ENCODE results near the gene R3HDML.

Gene R3HDML

GRCh38 chr20:44355498-44356352 is 18.9 kb downstream of the R3HDML start, which contains the start of gene HNF4A:
HNF4A (plus strand) TSS chr20:44355699; CDS start chr20:44355805, 106 bp downstream.
- no peak for DNase-seq (ENCODE audit: extremely low read depth, low read depth)
- no peak for TF ChIP-seq CTCF (IDR thresholded peaks at IDR 0.05; ENCODE audit: low read depth, low read length)

DNA sequence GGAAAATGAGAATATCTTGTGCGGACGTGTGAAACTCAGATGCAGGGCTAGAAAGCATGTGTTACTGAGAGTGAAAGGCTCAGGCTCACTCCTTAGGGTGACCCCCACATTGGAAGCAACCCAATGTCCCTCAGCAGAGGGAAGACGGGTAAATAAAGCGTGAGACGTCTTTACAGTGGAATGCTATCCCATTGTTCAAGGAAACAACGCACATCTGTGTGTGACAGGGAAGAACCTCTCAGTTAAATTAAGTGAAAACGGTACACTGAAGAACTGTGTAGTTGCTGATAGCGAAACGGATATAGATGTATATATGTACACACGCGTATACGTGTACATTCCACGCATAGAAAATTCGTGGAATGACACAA is 19.5 kb downstream of the R3HDML start:
- TF ChIP-seq CTCF (IDR thresholded peaks at IDR 0.05; ENCODE audit: low read depth, low read length), result no peak
- no peak for DNase-seq (ENCODE audit: extremely low read depth, low read depth)

- no peak for DNase-seq (ENCODE audit: extremely low read depth, low read depth)
- TF ChIP-seq CTCF (IDR thresholded peaks at IDR 0.05; ENCODE audit: low read depth, low read length), result no peak
Observed at GRCh38 chr20:44357020-44357419, 20.2 kb downstream of the R3HDML start.

DNA sequence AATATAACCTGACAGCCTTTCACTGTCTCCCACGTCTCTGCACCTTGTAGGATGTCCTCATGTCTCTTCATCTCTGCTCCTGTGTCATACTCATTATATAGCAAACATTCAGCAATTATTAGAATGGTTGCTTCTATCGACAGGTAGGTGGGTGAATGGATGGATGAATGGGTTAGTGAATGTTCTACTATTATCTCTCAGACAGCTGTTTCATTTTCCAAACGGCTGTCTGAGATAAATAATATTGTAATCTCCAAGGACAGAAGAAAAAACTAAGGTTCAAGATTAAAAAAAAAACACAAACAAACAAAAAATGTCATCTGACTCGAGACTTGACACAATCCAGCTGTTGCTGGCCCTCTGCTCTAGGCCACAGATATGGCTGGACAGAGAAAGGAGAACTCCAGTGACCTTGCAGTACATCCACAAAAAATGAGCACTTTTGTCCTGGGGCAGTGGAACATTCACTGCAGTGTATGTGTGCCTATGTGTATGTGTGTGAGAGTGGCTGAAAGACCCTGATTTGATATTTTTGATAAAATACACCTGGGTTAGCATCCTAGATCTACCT is 20.8 kb downstream of the R3HDML start:
- no peak for TF ChIP-seq CTCF (IDR thresholded peaks at IDR 0.05; ENCODE audit: low read depth, low read length)
- DNase-seq (ENCODE audit: extremely low read depth, low read depth), result no peak

- TF ChIP-seq CTCF (IDR thresholded peaks at IDR 0.05; ENCODE audit: low read depth, low read length), result no peak
- no peak for DNase-seq (ENCODE audit: extremely low read depth, low read depth)
Observed at GRCh38 chr20:44358776-44359175, 21.9 kb downstream of the R3HDML start.

DNA sequence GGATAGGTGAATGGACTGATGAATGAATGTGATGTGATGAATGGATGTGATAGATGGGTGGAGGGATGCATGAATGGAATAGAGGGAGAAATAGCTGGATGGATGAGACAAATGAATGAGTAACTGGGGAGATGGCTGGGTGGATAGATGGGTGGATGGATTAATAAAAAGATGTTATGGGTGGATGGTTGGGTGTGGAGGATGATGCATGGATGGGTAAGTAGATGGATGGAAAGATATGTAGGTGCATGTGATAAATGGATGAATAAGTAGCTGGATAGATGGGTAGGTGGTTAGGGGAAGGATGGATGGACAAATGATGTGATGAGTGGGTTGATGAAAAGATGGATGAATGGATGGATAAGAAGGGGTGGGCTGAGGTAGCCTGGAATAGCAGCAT is 23.4 kb downstream of the R3HDML start:
- no peak for TF ChIP-seq CTCF (IDR thresholded peaks at IDR 0.05; ENCODE audit: low read depth, low read length)
- no peak for DNase-seq (ENCODE audit: extremely low read depth, low read depth)

DNA sequence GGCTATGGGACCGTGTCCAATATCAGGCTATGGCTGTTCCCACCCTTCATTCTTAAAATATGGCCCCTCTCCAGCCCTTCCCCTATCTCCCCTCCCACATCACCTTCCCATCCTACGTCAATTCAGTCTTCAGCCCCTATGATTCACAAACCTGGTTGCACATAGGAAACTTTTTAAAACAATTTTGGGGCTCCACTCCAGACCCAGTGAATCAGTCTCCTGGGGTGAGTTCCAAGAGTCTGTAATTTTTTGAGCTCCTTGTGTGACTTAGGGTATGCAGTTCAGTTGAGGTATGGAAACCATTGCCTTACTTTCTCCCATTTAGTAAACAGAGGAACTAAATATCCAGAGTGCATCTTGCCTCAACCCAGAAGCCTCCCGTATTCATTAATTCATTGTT is 24.2 kb downstream of the R3HDML start:
- no peak for TF ChIP-seq CTCF (IDR thresholded peaks at IDR 0.05; ENCODE audit: low read depth, low read length)
- no peak for DNase-seq (ENCODE audit: extremely low read depth, low read depth)

Measured in AG09319 (cell line).